Neural crest cell (in vitro differentiated cells): ENCODE results near the gene MUC7. TPM values are rescaled to one million over a fixed set of nuclear protein-coding genes. Genes with fewer than 3 reads are reported as not detected.
"Not testable (repeated sequence)": the region's sequence is repeated elsewhere in the genome, so short reads cannot be mapped to it uniquely, and the experiment has no call there.

Source experiments
- DNase-seq: peaks from one replicate; pipeline ENCODE4 v3.0.0; 2021; ENCODE audit warnings: low read depth, mixed read lengths, low spot score
- H3K27ac Mint-ChIP-seq: one replicate; pipeline ENCODE4 v1.8.0; 2021; ENCODE audit warnings: mild to moderate bottlenecking, mixed read lengths; ENCODE audit not compliant: unreplicated experiment
- H3K27me3 Mint-ChIP-seq: 2 replicates; pipeline ENCODE4 v1.8.0; 2021; ENCODE audit warnings: low read depth, mild to moderate bottlenecking, mixed read lengths
- H3K36me3 Mint-ChIP-seq: 2 replicates; pipeline ENCODE4 v1.8.0; 2021; ENCODE audit warnings: low read depth, mild to moderate bottlenecking, mixed read lengths
- H3K4me1 Mint-ChIP-seq: 2 replicates; pipeline ENCODE4 v1.8.0; 2021; ENCODE audit warnings: mixed read lengths
- H3K4me3 Mint-ChIP-seq: one replicate; pipeline ENCODE4 v1.8.0; 2021; ENCODE audit warnings: mild to moderate bottlenecking, mixed read lengths
- H3K9me3 Mint-ChIP-seq: 2 replicates; pipeline ENCODE4 v1.8.0; 2021; ENCODE audit warnings: mixed read lengths
- CTCF ChIP-seq: fragments of 200-600 bp; sonication (generic); conservative IDR thresholded peaks from 2 replicates; pipeline ENCODE4 v1.5.0; 2021; ENCODE audit warnings: antibody characterized with exemption, mild to moderate bottlenecking
- total RNA-seq: library from RNA; stranded (reverse); gene quantifications from 2 replicates; pipeline ENCODE4 v1.2.1, GENCODE V29; 2021

MUC7 gene
- total RNA-seq, 1 donor from 2014 or later, result not detected

GRCh38 chr4:70449220-70449619 lies 22.8 kb upstream of the MUC7 start:
- no peak for TF ChIP-seq CTCF
- no peaks in the 10 kb centered on the region for H3K36me3 Mint-ChIP-seq
- H3K27me3 Mint-ChIP-seq, result no peaks in the 10 kb centered on the region
- H3K4me1 Mint-ChIP-seq, result no peaks in the 10 kb centered on the region
- H3K9me3 Mint-ChIP-seq, result peaks cover 8% of the 10 kb centered on the region
- no peak for DNase-seq
- no peak overlapping the region for H3K4me3 Mint-ChIP-seq
- no peak overlapping the region for H3K27ac Mint-ChIP-seq

GRCh38 chr4:70452946-70453345 lies 19.1 kb upstream of the MUC7 start:
- Mint-ChIP-seq H3K36me3 (no peaks in the 10 kb centered on the region), H3K4me1 (no peaks in the 10 kb centered on the region), H3K27me3 (peaks cover 2% of the 10 kb centered on the region), H3K27ac (no peak overlapping the region), H3K9me3 (peaks cover 8% of the 10 kb centered on the region), H3K4me3 (no peak overlapping the region)
- DNase-seq, result no peak
- TF ChIP-seq CTCF, result no peak

GRCh38 chr4:70463335-70463734 lies 8.7 kb upstream of the MUC7 start:
- Mint-ChIP-seq H3K27me3 (peaks cover 9% of the 10 kb centered on the region), H3K4me1 (no peaks in the 10 kb centered on the region), H3K27ac (no peak overlapping the region), H3K9me3 (no peaks in the 10 kb centered on the region), H3K36me3 (peaks cover 4% of the 10 kb centered on the region), H3K4me3 (no peak overlapping the region)
- DNase-seq, result no peak
- no peak for TF ChIP-seq CTCF

GRCh38 chr4:70473679-70474078 lies 1.7 kb downstream of the MUC7 start:
- no peak overlapping the region for H3K4me3 Mint-ChIP-seq
- H3K27me3 Mint-ChIP-seq, result peaks cover 2% of the 10 kb centered on the region
- no peak for TF ChIP-seq CTCF
- no peak overlapping the region for H3K27ac Mint-ChIP-seq
- no peak for DNase-seq
- H3K36me3 Mint-ChIP-seq, result no peaks in the 10 kb centered on the region
- no peaks in the 10 kb centered on the region for H3K4me1 Mint-ChIP-seq
- peaks cover 2% of the 10 kb centered on the region for H3K9me3 Mint-ChIP-seq

- no peak for TF ChIP-seq CTCF
- Mint-ChIP-seq H3K36me3 (no peaks in the 10 kb centered on the region), H3K27me3 (no peaks in the 10 kb centered on the region), H3K4me3 (no peak overlapping the region), H3K4me1 (no peaks in the 10 kb centered on the region), H3K27ac (no peak overlapping the region), H3K9me3 (no peaks in the 10 kb centered on the region)
- no peak for DNase-seq
Observed at GRCh38 chr4:70488748-70489147, 16.8 kb downstream of the MUC7 start.

- Mint-ChIP-seq H3K4me1 (no peaks in the 10 kb centered on the region), H3K36me3 (peaks cover 2% of the 10 kb centered on the region), H3K27ac (no peak overlapping the region), H3K4me3 (no peak overlapping the region), H3K9me3 (peaks cover 4% of the 10 kb centered on the region), H3K27me3 (peaks cover 9% of the 10 kb centered on the region)
- DNase-seq, result no peak
- TF ChIP-seq CTCF, result no peak
Observed at GRCh38 chr4:70496231-70496630, 24.2 kb downstream of the MUC7 start.

GRCh38 chr4:70501838-70502237 lies 29.8 kb downstream of the MUC7 start:
- not testable (repeated sequence) for DNase-seq, H3K4me1 Mint-ChIP-seq, H3K4me3 Mint-ChIP-seq, H3K36me3 Mint-ChIP-seq, H3K27ac Mint-ChIP-seq, H3K9me3 Mint-ChIP-seq
- peaks cover 17% of the 10 kb centered on the region for H3K27me3 Mint-ChIP-seq
